T-helper 22 cell (primary cell): Measurements from ENCODE around the gene ENTPD2.
"Not testable (repeated sequence)": the region's sequence is repeated elsewhere in the genome, so short reads cannot be mapped to it uniquely, and the experiment has no call there.

Source experiments
- DNase-seq: peaks from one replicate; pipeline ENCODE4 v3.0.0-alpha.2; 2020; ENCODE audit warnings: low read depth

ENTPD2 gene

DNA sequence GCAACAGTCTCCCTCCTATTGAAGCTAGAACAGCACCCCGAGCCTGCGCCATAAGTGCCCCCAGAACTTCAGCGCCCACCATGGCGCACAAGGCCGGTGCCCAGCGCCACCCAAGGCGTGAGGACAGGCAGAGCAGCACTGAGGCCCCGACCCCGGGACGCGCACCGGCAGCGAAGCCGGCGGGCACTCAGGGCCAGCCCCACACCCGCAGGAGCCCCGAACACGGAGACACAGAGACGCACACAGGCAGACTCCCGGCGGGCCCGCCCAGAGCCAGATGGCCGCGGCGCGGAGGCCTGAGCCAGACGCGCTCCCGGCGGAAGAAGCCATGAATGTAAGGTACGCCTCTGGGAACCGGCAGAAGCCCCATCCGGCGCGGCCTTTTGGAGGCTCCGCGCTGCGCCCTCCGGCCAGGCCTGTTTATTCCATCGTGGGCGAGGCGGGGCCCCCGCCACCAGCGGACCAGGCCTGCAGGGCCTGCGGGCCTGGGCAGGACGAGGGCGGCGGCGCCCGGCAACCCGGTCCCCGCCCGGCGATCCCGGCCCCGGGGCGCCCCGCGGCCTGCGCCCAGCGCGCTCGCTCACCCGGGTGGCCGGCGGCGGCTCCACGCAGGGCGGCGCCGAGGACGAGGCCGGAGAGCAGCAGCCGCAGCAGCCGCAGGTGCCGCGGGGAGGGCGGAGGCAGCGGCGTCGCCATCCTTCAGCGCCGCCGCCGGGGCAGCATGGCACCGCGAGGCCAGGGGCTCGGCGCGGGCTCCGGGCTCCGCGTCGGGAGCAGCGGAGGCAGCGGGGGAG lies 8.4 kb downstream of the ENTPD2 start:
- DNase-seq: no peak

DNA sequence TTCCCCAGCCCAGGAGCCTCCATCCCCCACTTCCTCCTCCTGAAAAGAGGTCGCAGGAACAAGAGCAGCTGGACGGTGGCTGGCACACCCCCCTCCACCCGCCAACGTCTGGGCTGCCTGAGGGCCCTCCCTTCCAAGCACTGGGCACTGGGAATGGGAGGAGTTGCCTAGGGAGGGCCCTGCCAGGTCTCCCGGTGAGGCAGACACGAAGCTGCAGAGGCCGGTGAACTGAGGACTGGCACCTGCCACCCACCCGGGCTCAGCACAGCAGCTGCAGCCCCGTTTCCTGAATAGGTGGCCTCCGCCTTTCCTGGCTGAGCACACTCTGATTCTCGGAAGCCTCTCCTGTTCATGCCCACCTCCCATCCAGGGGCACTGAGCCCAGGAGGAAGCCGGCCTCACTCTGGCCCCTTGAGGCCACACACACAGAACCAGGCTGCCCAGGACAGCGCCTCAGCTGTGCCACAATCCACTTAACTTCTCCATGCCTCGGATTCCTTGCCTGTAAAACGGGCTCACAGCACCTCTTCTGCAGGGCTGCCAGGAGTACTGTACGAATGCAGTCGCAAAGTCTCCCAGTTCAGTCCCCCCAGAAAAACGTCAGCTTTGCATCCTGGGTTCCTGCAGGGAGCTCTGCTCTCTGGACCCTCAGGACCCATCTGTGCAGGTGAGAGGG lies 9.2 kb downstream of the ENTPD2 start:
- DNase-seq: no peak

DNA sequence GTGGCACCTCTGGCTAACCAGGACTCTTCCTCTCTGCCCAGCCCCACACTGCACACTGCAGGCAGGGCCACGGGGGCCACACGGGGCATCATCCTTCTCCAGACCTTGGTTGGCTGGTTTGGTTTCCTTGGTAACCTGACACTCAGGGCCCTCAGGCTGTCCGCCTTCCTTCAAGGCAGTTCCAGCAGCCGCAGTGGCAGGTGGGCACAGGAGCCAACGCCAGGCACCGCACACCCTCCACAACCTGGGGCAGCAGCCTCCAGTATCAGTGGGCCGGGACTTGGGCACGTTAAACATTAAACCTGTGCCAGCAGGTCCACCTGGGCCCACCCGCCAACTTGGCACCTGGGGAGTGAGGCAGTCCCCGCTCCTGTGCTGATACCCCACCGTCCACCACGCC lies 9.8 kb downstream of the ENTPD2 start:
- no peak for DNase-seq

DNA sequence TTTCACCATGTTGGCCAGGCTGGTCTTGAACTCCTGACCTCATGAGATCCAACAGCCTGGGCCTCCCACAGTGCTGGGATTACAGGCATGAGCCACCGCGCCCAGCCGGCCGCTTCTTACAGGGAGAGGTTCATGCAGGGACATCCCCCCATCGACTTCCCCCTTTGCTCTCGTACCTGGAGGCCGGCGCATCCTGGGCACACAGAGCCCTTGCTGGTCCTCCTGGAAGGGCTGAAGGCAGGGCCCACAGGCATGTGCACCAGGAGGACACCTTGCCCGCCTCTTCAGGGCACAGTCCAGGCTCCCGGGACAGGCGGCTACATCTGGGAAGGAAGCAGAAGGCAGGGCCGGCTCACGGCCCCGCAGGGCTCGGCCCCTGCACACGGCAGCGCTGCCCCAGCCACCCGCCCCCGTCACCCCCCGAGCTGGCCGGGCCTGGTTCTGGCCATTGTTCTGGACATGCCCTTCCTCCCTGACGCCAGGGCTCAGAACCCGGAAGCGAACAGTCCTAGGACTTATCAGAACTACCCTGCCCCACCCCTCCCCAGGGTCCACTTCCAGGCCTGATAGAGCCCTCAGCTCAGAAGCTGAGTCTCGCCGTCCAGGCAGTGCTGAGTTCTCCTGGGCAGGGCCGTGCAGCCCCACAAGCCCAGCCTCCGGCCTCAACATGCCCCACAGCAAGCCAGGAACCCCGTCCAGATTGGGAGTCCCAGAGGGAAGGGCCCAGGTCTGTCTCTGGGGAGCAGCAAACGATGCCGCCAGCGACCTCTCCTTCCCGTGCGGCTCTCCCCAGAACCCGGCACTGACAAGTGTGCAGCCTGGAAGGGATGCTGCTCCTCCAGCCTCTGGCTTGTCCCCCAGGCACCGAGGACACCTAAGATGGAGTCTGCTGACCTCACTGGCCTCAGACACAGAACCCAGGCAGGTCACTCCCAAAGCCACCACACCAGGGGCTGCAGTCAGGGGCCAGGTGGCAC lies 10.8 kb downstream of the ENTPD2 start:
- no peak for DNase-seq

DNA sequence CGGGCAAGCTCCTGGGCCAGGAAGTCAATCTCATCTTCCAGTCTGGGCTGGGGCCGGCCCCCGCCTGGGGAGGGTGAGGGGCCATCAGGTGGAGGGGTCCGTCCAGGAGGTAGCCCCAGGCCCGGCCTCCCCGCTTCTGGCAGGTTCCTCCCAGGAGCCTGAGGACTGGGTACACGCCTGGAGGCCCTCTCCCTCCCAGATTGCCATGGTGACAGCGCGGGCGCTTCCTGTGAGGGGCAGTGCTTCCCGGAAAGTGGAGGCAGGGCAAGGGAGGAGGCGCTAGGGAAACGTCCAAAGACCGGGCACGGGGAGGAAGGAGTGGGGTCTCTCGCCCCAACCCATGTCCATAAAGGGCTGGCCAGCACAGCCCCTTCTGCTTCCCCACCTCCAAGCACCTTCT lies 12.7 kb downstream of the ENTPD2 start:
- no peak for DNase-seq

DNA sequence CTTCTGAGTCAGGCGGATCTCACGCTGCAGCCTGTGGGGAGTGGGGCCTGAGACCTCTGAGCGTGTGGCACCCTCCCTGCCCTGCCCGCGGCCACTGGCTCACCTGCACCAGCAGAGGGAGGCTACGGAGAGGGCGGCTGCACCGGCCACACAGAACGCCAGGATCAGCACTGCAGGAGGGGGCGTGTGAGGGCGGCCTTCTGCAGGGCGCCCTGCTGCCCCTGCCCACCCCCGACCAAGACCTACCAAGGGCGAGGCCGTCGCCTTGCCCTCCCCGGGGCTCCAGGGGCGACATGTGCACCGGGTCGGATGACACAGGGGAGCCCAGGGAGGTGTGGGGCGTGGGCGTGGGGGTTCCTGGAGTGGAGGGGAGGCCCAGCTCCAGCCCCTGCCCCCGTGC lies 13.3 kb downstream of the ENTPD2 start:
- no peak for DNase-seq

DNA sequence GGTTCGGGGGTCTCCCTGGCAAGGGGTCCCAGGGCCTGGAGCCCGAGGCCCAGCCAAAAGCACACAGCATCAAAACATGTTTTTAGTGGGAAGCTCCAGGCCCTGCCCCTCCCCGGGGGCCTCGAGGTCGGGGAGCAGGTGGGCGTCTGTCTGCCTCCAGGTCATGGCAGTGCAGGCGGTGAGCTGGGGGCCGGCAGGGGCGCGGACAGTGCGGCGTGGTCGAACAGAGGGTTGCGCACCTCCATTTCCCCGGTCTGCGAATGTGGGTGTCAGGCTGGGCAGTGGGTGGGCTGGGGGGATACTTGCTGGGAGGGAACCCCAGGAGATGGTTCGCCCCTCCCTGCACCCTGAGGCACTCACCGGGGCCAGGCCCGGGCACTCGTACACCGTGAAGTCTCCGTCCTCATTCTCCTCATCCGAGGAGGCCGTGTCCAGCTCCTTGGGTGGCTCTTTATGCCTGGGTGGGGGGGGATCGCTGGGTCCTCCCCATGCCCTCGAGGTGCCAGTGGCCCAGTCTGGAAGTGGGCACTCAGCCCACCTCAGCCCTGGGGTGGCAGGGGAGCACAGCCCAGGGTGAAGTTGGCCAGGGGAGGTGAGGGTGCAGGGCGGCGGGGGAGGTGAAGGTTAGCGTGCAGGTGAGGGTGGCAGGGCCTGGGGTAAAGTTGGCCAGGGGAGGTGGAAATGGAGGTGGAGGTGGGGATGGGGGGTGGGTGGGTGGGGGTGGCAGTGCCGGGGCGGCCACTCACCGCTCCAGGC lies 14.1 kb downstream of the ENTPD2 start:
- DNase-seq: no peak

DNA sequence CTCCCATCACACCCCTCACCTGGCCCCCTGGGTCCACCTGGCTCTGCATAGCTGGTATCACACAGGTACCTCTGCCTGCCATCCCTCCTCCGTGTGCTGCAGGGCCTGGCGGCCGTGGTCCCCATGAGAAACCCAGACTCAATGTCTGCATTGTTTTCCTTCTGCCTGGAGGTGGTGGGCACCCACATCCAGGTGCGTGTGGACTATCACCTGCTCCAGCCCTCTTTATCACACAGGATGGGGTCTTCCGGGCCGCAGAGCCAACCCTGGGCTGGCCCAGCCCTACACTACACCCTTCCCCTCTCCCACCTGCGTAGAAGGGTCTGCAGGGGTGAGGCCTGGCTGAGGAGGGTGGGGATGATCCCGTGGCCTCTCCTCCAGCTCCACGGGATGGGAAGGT lies 14.9 kb downstream of the ENTPD2 start:
- no peak for DNase-seq

DNA sequence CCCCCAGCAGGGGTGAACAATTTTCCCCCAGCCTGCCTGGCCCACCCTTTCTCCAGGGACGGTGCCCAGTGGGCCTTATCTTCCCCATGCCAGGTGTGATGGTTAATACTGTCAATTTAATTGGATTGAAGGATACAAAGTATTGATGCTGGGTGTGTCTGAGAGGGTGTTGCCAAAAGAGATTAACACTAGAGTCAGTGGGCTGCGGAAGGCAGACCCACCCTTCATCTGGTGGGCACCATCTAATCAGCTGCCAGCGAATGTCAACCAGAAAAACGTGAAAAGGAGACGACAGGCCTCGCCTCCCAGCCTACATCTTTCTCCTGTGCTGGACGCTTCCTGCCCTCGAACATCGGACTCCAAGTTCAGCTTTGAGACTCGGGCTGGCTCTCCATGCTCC lies 16.4 kb downstream of the ENTPD2 start:
- no peak for DNase-seq

DNA sequence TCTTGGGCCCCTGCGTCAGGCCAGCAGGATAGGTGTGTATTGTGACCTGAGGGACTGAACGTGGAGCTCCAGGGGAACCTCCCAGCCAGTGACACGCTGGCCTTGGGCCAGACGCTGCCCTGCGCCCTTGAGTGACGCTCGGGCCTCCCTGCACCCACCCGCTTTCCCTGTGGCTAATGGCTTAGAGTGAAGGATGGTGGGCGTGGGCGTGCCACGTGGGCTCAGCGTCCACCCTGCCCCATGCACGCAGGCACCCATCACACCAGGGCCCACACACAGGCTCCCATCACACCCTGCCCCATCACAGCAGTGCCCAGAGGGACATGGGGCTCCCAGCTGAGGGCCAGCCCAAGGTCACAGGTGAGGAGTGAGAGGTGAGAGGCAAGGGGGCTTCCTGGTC lies 16.8 kb downstream of the ENTPD2 start:
- no peak for DNase-seq

DNA sequence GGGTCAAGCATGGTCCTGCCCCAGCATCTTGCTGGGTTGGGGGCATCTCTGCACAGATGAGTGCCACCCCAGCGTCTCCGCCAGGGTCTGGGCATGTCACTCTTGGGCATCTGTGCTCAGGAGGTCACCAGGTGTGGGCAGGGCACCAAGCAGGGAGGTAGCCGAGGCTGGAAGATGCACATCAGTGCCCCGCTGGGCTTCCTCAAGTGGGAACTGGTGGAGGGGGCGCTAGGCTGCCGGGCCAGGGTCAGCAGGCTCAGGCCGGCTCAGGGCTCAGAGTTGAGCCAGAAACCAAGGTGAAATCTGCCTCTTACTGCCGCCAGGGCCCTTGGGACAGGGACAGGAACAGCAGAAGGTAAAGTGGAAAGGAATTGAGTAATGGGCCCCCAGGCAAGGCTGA lies 17.9 kb downstream of the ENTPD2 start:
- no peak for DNase-seq

DNA sequence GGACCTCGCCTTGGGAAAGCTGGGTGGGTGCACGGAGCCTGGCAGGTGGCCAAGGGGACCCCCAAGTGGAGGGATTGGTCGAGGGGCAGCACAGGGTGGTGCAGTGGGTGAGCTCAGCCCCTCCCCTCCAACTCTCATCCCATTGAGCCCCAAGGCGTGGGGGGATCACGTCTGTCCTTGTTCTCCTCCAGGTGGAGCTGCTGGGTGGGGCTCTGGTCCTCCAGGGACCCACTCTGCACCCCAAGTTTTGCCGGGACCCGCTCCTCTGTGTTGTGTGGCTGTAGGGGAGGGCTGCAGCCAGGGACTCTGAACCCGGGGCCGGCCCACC lies 18.4 kb downstream of the ENTPD2 start:
- DNase-seq: no peak

DNA sequence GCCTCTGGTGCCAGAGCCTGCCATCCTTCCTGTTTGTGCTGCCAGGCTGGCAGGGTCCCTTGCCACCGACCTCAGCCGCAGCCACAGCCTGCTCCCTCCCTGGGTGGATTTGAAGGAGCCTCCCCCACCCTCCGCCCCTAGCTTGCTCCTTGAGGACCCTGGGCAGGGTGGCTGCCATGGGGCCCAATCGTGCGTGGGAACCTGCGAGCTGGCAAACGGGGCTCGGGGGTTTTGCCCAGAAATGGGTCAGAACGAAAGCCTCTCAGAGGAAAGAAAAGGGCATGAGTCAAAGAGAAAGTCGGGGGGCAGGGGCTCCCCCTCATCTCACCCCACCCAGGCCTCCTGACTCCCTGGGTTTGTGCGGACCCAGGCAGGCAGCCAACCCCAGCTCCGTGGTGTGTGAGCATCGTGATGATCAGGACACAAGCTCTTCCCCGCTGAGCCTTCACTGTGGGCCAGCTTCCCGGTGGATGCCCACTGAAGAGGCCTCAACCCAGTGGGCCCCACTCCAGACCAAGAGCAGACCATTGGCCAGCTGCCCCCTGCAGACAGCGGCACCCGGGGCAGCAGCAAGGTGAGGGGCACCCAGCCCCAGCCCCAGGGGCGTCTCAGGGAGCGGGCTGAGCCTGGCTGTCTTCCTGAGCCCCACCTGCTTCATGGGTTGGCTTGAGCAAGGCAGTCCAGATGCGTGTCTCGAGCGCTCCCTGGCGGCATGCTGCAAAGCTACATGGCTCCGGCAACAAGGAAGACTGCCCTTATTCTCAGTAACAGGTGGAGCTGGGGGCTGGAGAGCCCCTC lies 19.0 kb downstream of the ENTPD2 start:
- peak; percentile 73 for DNase-seq

DNA sequence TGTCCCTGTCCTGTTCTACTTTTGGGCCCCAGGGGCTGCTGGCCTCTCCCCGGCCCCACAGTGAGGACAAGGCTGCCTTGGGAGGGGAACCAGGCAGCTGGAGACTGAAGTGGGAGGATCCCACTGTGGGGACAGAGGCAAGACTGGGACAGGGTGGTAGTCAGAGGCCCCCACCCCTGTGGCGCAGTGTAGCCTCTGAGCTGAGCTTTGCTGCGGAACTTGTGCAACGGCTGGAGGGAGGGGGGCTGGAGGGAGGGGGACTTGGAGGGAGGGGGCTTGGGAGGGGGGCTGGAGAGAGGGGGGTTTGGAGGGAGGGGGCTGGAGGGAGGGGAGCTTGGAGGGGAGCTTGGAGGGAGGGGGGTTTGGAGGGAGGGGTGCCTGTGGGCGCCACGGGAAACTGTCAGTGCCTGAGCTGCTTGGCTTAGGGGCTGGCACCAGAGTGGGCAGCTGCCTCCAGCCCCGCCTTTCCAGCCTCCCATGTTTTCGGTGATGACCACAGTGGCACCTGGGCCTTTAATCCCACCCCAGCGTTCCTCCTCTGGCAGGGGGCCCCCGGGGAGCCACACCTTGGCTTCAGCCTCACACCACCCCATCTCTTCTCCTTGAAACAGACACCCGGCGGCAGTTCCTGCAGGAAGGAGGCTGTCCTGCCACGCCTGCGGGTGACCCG lies 19.7 kb downstream of the ENTPD2 start:
- no peak for DNase-seq

DNA sequence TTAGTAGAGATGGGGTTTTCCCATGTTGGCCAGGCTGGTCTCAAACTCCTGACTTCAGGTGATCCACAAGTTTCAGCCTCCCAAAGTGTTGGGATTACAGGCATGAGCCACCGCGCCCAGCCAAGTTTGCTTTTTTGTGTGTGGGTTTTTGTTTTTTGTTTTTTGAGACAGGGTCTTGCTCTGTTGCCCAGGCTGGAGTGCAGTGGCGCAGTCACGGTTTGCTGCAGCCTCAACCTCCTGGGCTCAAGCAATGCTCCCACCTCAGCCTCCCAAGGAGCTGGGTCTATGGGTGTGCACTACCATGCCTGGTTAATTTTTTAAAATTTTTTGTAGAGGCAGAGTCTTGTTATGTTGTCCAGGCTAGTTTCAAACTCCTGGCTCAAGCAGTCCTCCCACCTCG lies 20.4 kb downstream of the ENTPD2 start:
- DNase-seq: not testable (repeated sequence)

DNA sequence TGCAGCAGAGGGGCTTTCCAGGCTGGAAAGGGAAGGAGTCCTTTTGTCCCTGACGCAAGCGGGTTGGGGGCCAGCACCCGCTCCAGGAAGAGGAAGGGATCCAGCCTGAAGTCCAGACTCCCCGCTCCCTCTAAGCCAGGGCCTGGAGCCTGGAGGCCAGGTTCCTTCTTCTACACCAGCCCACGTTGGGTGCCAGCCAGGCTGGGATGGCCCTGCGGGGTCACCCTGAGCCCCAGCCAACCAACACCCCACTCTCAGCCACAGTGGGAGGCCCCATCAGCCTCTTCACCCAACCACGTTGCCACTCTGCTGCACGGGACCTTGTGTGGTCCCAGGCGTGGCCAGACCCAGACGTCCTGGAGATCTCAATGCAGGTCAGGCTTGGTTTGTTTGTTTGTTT lies 21.0 kb downstream of the ENTPD2 start:
- no peak for DNase-seq

DNA sequence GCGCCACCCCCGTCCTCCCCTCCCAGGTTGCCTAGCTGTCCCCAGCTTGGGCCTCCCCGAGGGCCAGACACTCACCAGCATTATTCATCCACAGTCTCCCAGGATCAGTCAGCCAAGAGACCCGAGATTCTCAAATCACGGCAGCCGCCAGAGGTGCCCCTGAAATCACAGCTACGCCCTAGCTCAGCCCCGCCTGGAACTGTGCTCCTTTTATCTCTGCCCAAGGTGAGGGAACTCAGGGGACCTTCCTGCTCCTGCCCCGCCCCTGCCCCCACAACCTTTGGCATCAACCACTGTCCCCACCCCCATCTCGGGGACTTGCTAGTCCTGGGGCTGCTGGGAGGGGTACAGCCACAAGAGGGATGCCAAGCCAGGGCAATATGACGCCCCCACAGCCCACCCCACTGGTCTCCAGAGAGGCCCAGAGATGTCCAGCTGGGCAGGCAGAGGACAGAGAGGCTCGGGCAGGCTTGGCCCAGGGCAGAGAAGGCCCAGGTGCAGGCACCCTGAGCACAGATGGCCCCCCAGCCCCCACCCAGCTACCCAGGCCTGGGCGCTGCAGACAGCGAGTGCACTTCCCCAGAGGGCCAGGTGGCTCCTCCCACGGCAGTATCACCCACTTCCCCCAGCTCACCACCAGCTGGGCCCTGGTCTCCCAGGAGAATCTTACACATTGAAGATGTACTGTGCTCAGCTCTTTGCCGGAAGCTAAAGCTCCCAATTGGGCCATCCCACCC lies 21.8 kb downstream of the ENTPD2 start, which contains the start of gene FUT7:
TSS of gene FUT7 (minus strand) at position 185 of the 737 bp plus-strand sequence. CDS start at position 88, 97 bp downstream.
- no peak for DNase-seq

DNA sequence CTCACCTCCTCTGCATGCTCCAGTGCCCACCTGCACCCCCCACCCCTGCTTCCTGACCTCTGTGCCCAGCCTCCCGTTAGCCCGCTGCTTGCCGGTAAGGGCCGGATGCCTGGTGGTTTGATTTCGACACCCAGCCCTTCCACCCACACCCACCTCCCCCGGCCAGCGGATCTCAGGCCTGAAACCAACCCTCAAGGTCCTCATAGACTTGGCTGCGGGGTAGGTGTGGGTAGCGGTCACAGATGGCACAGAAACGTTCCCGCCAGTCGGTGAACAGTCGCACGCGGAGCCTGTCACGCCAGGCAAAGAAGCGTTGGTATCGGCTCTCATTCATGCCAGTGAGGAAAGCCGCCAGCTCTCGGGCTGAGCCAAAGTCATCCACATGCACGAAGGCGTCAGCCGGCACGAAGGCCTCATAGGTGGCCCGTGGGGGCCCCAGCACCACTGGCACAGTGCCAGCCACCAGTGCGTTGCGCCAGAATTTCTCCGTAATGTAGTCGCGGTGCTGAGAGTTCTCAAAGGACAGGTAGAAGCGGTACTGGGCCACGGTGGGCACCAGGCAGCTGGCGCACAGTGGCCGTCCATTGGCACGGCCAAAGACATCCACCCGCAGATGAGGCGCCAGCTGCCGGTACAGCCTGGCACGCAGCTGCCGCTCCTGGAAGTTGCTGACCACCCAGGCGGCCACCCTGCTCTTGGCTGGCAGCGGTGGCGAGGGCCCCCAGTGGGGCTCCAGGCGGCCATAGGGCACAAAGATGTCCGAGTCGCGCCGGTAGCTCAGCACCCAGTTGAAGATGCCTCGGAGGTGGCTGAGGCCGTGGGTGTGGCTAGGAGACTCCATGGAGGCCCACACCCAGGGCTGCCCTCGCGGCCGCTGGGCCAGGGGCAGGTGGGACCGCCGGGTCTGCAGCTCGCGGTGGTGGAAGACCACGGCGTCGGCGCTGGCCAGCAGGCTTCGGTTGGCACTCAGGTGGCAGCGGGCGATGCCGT lies 23.0 kb downstream of the ENTPD2 start:
- DNase-seq: no peak

DNA sequence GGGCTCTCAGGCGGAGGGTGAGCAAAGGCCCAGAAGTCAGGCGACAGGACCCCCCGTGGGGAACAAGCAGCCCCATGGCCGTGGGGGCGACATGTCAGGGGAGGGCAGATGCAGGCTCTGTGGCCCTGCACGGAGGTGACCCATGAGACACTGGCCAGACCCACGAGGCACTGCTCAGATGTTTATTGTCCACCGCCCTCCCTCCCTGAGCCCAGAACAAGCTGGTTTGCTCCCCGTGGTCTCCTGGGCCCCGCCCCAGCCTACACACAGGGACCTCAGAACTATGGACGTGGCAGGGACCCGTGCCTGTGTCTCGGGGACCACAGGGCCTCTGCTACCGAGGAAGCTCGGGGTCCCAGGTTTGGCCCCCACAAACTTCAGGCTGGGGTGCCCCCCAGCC lies 23.9 kb downstream of the ENTPD2 start:
- no peak for DNase-seq
